ENCODE measurements around the gene PCNP.

PCNP gene

GRCh38 chr3:101642441-101642840 is 68.5 kb downstream of the PCNP start:
- ChIA-PET POLR2A (no interaction called here), CTCF (no interaction called here)
- TF ChIP-seq WT1 (tag by site-specific recombination; IDR thresholded peaks at IDR 0.05), result no peak
- no peak for TF ChIP-seq ZNF26 (tag by site-specific recombination; IDR thresholded peaks at IDR 0.05)
- no peak for TF ChIP-seq ZNF624 (tag by site-specific recombination; IDR thresholded peaks at IDR 0.05)
- no peak for TF ChIP-seq ZNF416 (tag by site-specific recombination; IDR thresholded peaks at IDR 0.05)
- TF ChIP-seq ZNF677 (tag by site-specific recombination; IDR thresholded peaks at IDR 0.05), result no peak
- TF ChIP-seq ZNF571 (tag by site-specific recombination; IDR thresholded peaks at IDR 0.05), result no peak
- no peak for TF ChIP-seq PATZ1 (tag by site-specific recombination; IDR thresholded peaks at IDR 0.05)
- TF ChIP-seq ZNF223 (tag by site-specific recombination; IDR thresholded peaks at IDR 0.05), result no peak
- no peak for TF ChIP-seq ZNF548 (tag by site-specific recombination; IDR thresholded peaks at IDR 0.05)
- no peak for TF ChIP-seq KLF7 (tag by site-specific recombination; IDR thresholded peaks at IDR 0.05; ENCODE audit: borderline replicate concordance)
- no peak for TF ChIP-seq ZNF280D (tag by site-specific recombination; IDR thresholded peaks at IDR 0.05)
- no peak for TF ChIP-seq ZNF843 (tag by site-specific recombination; IDR thresholded peaks at IDR 0.05)
- no peak for TF ChIP-seq ZNF175 (tag by site-specific recombination; IDR thresholded peaks at IDR 0.05)
- no peak for TF ChIP-seq ZBTB17 (tag by site-specific recombination; IDR thresholded peaks at IDR 0.05)
- TF ChIP-seq ZNF610 (tag by site-specific recombination; IDR thresholded peaks at IDR 0.05; ENCODE audit: borderline replicate concordance), result no peak
- no peak for TF ChIP-seq PRDM1 (tag by site-specific recombination; IDR thresholded peaks at IDR 0.05)
- no peak for TF ChIP-seq ZBTB11 (tag by site-specific recombination; conservative IDR thresholded peaks at IDR 0.05; ENCODE audit: low read depth)
- TF ChIP-seq ZNF24 (tag by site-specific recombination; IDR thresholded peaks at IDR 0.05), result no peak
- no peak overlapping the region for H3K4me3 ChIP-seq (ENCODE audit: low read depth, low read length)
- H3K36me3 ChIP-seq (ENCODE audit: control insufficient read depth in 2 of 2, insufficient read depth in 1 of 2, low read length in 2 of 2), result no peaks in the 10 kb centered on the region
- no peaks in the 10 kb centered on the region for H3K9me3 ChIP-seq (ENCODE audit: control insufficient read depth, insufficient read depth, low read depth, low read length)
- no peak overlapping the region for H3K27ac ChIP-seq (ENCODE audit: extremely low read depth, low read depth, low read length)
- no peaks in the 10 kb centered on the region for H3K4me1 ChIP-seq (ENCODE audit: control insufficient read depth, insufficient read depth, low read length)
